Vagina (tissue), 2 donors: ENCODE data around the gene HMCN2.

Source experiments
- POLR2A ChIP-seq, 2 donors: fragments of 450-650 bp; IDR thresholded peaks; one replicate each; pipeline ENCODE4 v1.6.1; 2017; ENCODE audit warnings: antibody characterized with exemption in 2 of 2, mild to moderate bottlenecking in 2 of 2, moderate library complexity in 2 of 2
- POLR2AphosphoS5 ChIP-seq, 2 donors: sonication (generic); formaldehyde crosslinking; IDR thresholded peaks; one replicate each; pipeline ENCODE4 v1.9.0; 2017; ENCODE audit warnings: antibody characterized with exemption in 2 of 2, mild to moderate bottlenecking in 2 of 2, low read depth in 1 of 2; ENCODE audit not compliant: insufficient read depth in 1 of 2

DNA sequence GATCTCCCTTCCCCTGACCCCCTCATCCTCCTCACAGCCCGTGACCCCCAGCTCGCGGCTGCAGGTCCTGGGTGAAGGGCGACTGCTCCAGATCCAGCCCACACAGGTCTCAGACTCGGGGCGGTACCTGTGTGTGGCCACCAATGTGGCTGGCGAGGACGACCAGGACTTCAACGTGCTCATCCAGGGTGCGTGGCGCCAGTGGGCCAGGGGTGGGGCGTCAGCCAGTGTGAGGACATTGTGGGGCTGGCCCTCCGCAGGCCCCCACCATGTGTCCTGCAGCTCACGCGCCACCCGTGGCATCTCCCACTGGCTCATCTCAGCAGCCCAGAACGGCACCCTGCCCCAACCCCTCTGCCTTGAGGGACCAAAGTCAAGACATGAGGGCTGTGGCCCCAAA lies 112.1 kb downstream of the HMCN2 start:
- TF ChIP-seq POLR2A (IDR thresholded peaks at IDR 0.05), result no peak
- TF ChIP-seq POLR2AphosphoS5 (IDR thresholded peaks at IDR 0.05; ENCODE audit: insufficient read depth in 1 of 2, low read depth in 1 of 2), result no peak
